ENCODE data around the gene ZC3HAV1L. TPM values are rescaled to one million over a fixed set of nuclear protein-coding genes. Genes with fewer than 3 reads are reported as not detected.

ZC3HAV1L gene
- total and polyA plus RNA-seq, 2 of the 8 experiments (the other 6 are each of a cell fraction or from before 2014, with no cell fraction given): 5.2 to 7.0 TPM

- TF ChIP-seq PHF8 (conservative IDR thresholded peaks at IDR 0.05; ENCODE audit: low read depth, low read length) (peak; percentile 56; the same call in 1 of the 2 replicates), RFX5 (IDR thresholded peaks at IDR 0.05; ENCODE audit: borderline replicate concordance, low read depth, low read length) (no peak), TAF1 (IDR thresholded peaks at IDR 0.05; ENCODE audit: low read depth, low read length) (peak; percentile 42; the same call in 1 of the 2 replicates), EGR1 (IDR thresholded peaks at IDR 0.05; ENCODE audit: borderline replicate concordance, low read depth, low read length) (no peak), ZNF274 (IDR thresholded peaks at IDR 0.05; ENCODE audit: borderline replicate concordance, extremely low read depth, low read length) (no peak), CHD1 (IDR thresholded peaks at IDR 0.05; ENCODE audit: low read depth, low read length) (no peak), SP1 (IDR thresholded peaks at IDR 0.05; ENCODE audit: low read depth, low read length) (no peak), CBX8 (IDR thresholded peaks at IDR 0.05; ENCODE audit: borderline replicate concordance, low read depth, low read length) (no peak), BCL11A (IDR thresholded peaks at IDR 0.05; ENCODE audit: low read depth in 2 of 2, low read length in 2 of 2) (no peak), KDM4A (IDR thresholded peaks at IDR 0.05; ENCODE audit: low read depth, low read length, severe bottlenecking) (peak; percentile 25), SIX5 (IDR thresholded peaks at IDR 0.05; ENCODE audit: low read depth, low read length) (no peak), POLR2AphosphoS5 (IDR thresholded peaks at IDR 0.05; ENCODE audit: low read depth, low read length) (no peak), SIRT6 (IDR thresholded peaks at IDR 0.05; ENCODE audit: low read length) (no peak)
Observed at GRCh38 chr7:138980563-138981291, 55.1 kb downstream of the ZC3HAV1L start (continued).
